ENCODE data around the gene EPB41.

Gene EPB41

GRCh38 chr1:28886731-28887418, 27.5 kb upstream of the EPB41 start:
- peak overlapping the region; percentile 89 for H3K4me3 ChIP-seq (ENCODE audit: low read depth, low read length)
- H3K27ac ChIP-seq (ENCODE audit: extremely low read depth, low read depth, low read length) = peak overlapping the region; percentile 66; the same call in 1 of the 2 replicates
- H3K4me1 ChIP-seq (ENCODE audit: control insufficient read depth, insufficient read depth, low read length) = peaks cover 6% of the 10 kb centered on the region
- POLR2A ChIA-PET = interaction anchor here (0.8 kb wide), 1 partner anchor 103 kb away, joined by 3 read pairs; no protein-coding TSS in a partner anchor
- peaks cover 0 to 4% of the 10 kb centered on the region in 2 experiments; a peak in 2 of 3 replicates for H3K36me3 ChIP-seq (ENCODE audit: control insufficient read depth in 2 of 2, insufficient read depth in 1 of 2, low read length in 2 of 2)
- no peaks in the 10 kb centered on the region for H3K9me3 ChIP-seq (ENCODE audit: control insufficient read depth, insufficient read depth, low read depth, low read length)
- CTCF ChIA-PET = interaction anchor here (1.8 to 10.3 kb wide), 2 partner anchors 147 kb away, joined by 15 to 348 read pairs; no protein-coding TSS in a partner anchor
- TF ChIP-seq, protein P1, sequence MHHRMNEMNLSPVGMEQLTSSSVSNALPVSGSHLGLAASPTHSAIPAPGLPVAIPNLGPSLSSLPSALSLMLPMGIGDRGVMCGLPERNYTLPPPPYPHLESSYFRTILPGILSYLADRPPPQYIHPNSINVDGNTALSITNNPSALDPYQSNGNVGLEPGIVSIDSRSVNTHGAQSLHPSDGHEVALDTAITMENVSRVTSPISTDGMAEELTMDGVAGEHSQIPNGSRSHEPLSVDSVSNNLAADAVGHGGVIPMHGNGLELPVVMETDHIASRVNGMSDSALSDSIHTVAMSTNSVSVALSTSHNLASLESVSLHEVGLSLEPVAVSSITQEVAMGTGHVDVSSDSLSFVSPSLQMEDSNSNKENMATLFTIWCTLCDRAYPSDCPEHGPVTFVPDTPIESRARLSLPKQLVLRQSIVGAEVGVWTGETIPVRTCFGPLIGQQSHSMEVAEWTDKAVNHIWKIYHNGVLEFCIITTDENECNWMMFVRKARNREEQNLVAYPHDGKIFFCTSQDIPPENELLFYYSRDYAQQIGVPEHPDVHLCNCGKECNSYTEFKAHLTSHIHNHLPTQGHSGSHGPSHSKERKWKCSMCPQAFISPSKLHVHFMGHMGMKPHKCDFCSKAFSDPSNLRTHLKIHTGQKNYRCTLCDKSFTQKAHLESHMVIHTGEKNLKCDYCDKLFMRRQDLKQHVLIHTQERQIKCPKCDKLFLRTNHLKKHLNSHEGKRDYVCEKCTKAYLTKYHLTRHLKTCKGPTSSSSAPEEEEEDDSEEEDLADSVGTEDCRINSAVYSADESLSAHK (tag by site-specific recombination; IDR thresholded peaks at IDR 0.05) = no peak
- TF ChIP-seq ZNF354C (tag by site-specific recombination; IDR thresholded peaks at IDR 0.05; ENCODE audit: borderline replicate concordance, low read depth) (no peak), ZNF670 (tag by site-specific recombination; IDR thresholded peaks at IDR 0.05; ENCODE audit: low read depth) (no peak), ZNF610 (tag by site-specific recombination; IDR thresholded peaks at IDR 0.05; ENCODE audit: borderline replicate concordance) (no peak; the same call in 1 of the 2 replicates), SETDB1 (IDR thresholded peaks at IDR 0.05; ENCODE audit: insufficient read length, low read length) (no peak), KLF7 (tag by site-specific recombination; IDR thresholded peaks at IDR 0.05; ENCODE audit: borderline replicate concordance) (0 out of 2 replicates have a peak, but pooled peaks have one; percentile 22), ZIC2 (tag by site-specific recombination; IDR thresholded peaks at IDR 0.05) (peak; percentile 22; the same call in 1 of the 2 replicates), ZNF792 (tag by site-specific recombination; IDR thresholded peaks at IDR 0.05) (no peak), ZFHX2 (tag by site-specific recombination; conservative IDR thresholded peaks at IDR 0.05) (peak; percentile 34), ZNF266 (tag by site-specific recombination; IDR thresholded peaks at IDR 0.05; ENCODE audit: low read depth) (no peak), ZFP69B (tag by site-specific recombination; IDR thresholded peaks at IDR 0.05) (0 out of 2 replicates have a peak, but pooled peaks have one; percentile 17), ZNF785 (tag by site-specific recombination; IDR thresholded peaks at IDR 0.05) (no peak), ZNF174 (tag by site-specific recombination; IDR thresholded peaks at IDR 0.05) (no peak), PRDM1 (tag by site-specific recombination; IDR thresholded peaks at IDR 0.05) (no peak), ZNF488 (tag by site-specific recombination; IDR thresholded peaks at IDR 0.05) (no peak), IKZF3 (tag by site-specific recombination; IDR thresholded peaks at IDR 0.05) (no peak), ZNF510 (tag by site-specific recombination; IDR thresholded peaks at IDR 0.05; ENCODE audit: insufficient replicate concordance) (no peak), ZNF394 (tag by site-specific recombination; IDR thresholded peaks at IDR 0.05; ENCODE audit: borderline replicate concordance) (no peak), ZNF776 (tag by site-specific recombination; IDR thresholded peaks at IDR 0.05; ENCODE audit: borderline replicate concordance) (no peak), ZNF221 (tag by site-specific recombination; IDR thresholded peaks at IDR 0.05; ENCODE audit: borderline replicate concordance) (no peak), ZNF140 (tag by site-specific recombination; IDR thresholded peaks at IDR 0.05) (no peak), ZNF555 (tag by site-specific recombination; conservative IDR thresholded peaks at IDR 0.05) (no peak)
- TF ChIP-seq, protein P2, sequence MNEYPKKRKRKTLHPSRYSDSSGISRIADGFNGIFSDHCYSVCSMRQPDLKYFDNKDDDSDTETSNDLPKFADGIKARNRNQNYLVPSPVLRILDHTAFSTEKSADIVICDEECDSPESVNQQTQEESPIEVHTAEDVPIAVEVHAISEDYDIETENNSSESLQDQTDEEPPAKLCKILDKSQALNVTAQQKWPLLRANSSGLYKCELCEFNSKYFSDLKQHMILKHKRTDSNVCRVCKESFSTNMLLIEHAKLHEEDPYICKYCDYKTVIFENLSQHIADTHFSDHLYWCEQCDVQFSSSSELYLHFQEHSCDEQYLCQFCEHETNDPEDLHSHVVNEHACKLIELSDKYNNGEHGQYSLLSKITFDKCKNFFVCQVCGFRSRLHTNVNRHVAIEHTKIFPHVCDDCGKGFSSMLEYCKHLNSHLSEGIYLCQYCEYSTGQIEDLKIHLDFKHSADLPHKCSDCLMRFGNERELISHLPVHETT (tag by site-specific recombination; IDR thresholded peaks at IDR 0.05) = no peak
- TF ChIP-seq, protein P3, sequence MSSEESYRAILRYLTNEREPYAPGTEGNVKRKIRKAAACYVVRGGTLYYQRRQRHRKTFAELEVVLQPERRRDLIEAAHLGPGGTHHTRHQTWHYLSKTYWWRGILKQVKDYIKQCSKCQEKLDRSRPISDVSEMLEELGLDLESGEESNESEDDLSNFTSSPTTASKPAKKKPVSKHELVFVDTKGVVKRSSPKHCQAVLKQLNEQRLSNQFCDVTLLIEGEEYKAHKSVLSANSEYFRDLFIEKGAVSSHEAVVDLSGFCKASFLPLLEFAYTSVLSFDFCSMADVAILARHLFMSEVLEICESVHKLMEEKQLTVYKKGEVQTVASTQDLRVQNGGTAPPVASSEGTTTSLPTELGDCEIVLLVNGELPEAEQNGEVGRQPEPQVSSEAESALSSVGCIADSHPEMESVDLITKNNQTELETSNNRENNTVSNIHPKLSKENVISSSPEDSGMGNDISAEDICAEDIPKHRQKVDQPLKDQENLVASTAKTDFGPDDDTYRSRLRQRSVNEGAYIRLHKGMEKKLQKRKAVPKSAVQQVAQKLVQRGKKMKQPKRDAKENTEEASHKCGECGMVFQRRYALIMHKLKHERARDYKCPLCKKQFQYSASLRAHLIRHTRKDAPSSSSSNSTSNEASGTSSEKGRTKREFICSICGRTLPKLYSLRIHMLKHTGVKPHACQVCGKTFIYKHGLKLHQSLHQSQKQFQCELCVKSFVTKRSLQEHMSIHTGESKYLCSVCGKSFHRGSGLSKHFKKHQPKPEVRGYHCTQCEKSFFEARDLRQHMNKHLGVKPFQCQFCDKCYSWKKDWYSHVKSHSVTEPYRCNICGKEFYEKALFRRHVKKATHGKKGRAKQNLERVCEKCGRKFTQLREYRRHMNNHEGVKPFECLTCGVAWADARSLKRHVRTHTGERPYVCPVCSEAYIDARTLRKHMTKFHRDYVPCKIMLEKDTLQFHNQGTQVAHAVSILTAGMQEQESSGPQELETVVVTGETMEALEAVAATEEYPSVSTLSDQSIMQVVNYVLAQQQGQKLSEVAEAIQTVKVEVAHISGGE (tag by site-specific recombination; conservative IDR thresholded peaks at IDR 0.05; ENCODE audit: low read depth) = 0 out of 2 replicates have a peak, but pooled peaks have one; percentile 15
- TF ChIP-seq, protein P4, sequence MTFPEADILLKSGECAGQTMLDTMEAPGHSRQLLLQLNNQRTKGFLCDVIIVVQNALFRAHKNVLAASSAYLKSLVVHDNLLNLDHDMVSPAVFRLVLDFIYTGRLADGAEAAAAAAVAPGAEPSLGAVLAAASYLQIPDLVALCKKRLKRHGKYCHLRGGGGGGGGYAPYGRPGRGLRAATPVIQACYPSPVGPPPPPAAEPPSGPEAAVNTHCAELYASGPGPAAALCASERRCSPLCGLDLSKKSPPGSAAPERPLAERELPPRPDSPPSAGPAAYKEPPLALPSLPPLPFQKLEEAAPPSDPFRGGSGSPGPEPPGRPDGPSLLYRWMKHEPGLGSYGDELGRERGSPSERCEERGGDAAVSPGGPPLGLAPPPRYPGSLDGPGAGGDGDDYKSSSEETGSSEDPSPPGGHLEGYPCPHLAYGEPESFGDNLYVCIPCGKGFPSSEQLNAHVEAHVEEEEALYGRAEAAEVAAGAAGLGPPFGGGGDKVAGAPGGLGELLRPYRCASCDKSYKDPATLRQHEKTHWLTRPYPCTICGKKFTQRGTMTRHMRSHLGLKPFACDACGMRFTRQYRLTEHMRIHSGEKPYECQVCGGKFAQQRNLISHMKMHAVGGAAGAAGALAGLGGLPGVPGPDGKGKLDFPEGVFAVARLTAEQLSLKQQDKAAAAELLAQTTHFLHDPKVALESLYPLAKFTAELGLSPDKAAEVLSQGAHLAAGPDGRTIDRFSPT (tag by site-specific recombination; IDR thresholded peaks at IDR 0.05) = peak; percentile 96
